Measurements from ENCODE around the gene PTCD1.

GRCh38 chr7:99395616-99396327 is 42.8 kb downstream of the PTCD1 start:
- TF ChIP-seq POLR2A (IDR thresholded peaks at IDR 0.05; ENCODE audit: low read length) (no peak), GATA1 (IDR thresholded peaks at IDR 0.05; ENCODE audit: low read depth, low read length) (no peak)

All from erythroblast (primary cell).